ENCODE data around the gene MRPL4. TPM values are rescaled to one million over a fixed set of nuclear protein-coding genes. Genes with fewer than 3 reads are reported as not detected.

MRPL4 gene
- total and polyA plus RNA-seq, 2 of the 13 experiments (the other 11 are each of a cell fraction or from before 2014, with no cell fraction given) = 40.6 to 42.5 TPM

- no peak for TF ChIP-seq ZBTB44 (CRISPR knock-in tag; IDR thresholded peaks at IDR 0.05)
- no peak for TF ChIP-seq NR2F2 (IDR thresholded peaks at IDR 0.05; ENCODE audit: borderline replicate concordance, low read depth)
- no peak for TF ChIP-seq HNRNPLL (IDR thresholded peaks at IDR 0.05; ENCODE audit: low read depth, low read length, poor library complexity, severe bottlenecking)
- TF ChIP-seq ZBTB42 (CRISPR knock-in tag; IDR thresholded peaks at IDR 0.05) = no peak
- TF ChIP-seq IKZF4 (CRISPR knock-in tag; IDR thresholded peaks at IDR 0.05; ENCODE audit: borderline replicate concordance, low read depth, not compliant biosample characterization) = no peak
- TF ChIP-seq KDM4B (CRISPR knock-in tag; IDR thresholded peaks at IDR 0.05) = 0 out of 2 replicates have a peak, but pooled peaks have one; percentile 32
- peak; percentile 47; the same call in 1 of the 2 replicates for TF ChIP-seq TFDP1 (CRISPR knock-in tag; IDR thresholded peaks at IDR 0.05; ENCODE audit: borderline replicate concordance)
- TF ChIP-seq MAZ (IDR thresholded peaks at IDR 0.05; ENCODE audit: borderline replicate concordance, low read depth, low read length) = no peak
- no peak for TF ChIP-seq MAZ (CRISPR knock-in tag; IDR thresholded peaks at IDR 0.05; ENCODE audit: low read depth)
- no peak for TF ChIP-seq LBX2 (CRISPR knock-in tag; IDR thresholded peaks at IDR 0.05; ENCODE audit: borderline replicate concordance)
- no peak for TF ChIP-seq TRAFD1 (CRISPR knock-in tag; IDR thresholded peaks at IDR 0.05; ENCODE audit: borderline replicate concordance)
- TF ChIP-seq ZNF367 (CRISPR knock-in tag; IDR thresholded peaks at IDR 0.05; ENCODE audit: borderline replicate concordance) = no peak
- no peak for TF ChIP-seq ZNF460 (CRISPR knock-in tag; IDR thresholded peaks at IDR 0.05; ENCODE audit: borderline replicate concordance)
- TF ChIP-seq MTA1 (CRISPR knock-in tag; IDR thresholded peaks at IDR 0.05; ENCODE audit: borderline replicate concordance) = 0 out of 2 replicates have a peak, but pooled peaks have one; percentile 17
- peak; percentile 56 for TF ChIP-seq XRCC5 (optimal IDR thresholded peaks at IDR 0.05; ENCODE audit: low read length)
- TF ChIP-seq AGO1 (IDR thresholded peaks at IDR 0.05; ENCODE audit: low read depth, low read length, poor library complexity, severe bottlenecking) = no peak
- peak; percentile 77; the same call in 1 of the 2 replicates for TF ChIP-seq KDM3A (CRISPR knock-in tag; IDR thresholded peaks at IDR 0.05; ENCODE audit: low read depth)
- no peak for TF ChIP-seq ZC3H13 (CRISPR knock-in tag; IDR thresholded peaks at IDR 0.05)
- no peak for TF ChIP-seq EEA1 (CRISPR knock-in tag; IDR thresholded peaks at IDR 0.05; ENCODE audit: borderline replicate concordance)
- TF ChIP-seq UBTF (CRISPR knock-in tag; IDR thresholded peaks at IDR 0.05) = no peak; the same call in 1 of the 2 replicates
- TF ChIP-seq STAT5B (CRISPR knock-in tag; IDR thresholded peaks at IDR 0.05) = no peak
Measured at GRCh38 chr19:10269333-10270179, 17.5 kb downstream of the MRPL4 start (continued).

Data from HepG2 (cell line).